Fibroblast of gingiva (primary cell): ENCODE results near the gene LPP.
A peak's percentile ranks its signal among the peaks of the same experiment; 100 is the strongest.

Source experiments
- DNase-seq: peaks from one replicate; pipeline ENCODE4 v3.0.0-alpha.2; 2011; ENCODE audit warnings: low read depth

Gene LPP

GRCh38 chr3:188331166-188331565 is 177.2 kb downstream of the LPP start:
- DNase-seq, result no peak

- DNase-seq, result no peak
These were observed 178.1 kb downstream of the LPP start for GRCh38 chr3:188332085-188332484.

- no peak for DNase-seq
These were observed 181.7 kb downstream of the LPP start for GRCh38 chr3:188335656-188336055.

GRCh38 chr3:188336178-188336577 is 182.2 kb downstream of the LPP start:
- DNase-seq, result no peak

- DNase-seq, result no peak
These were observed 183.3 kb downstream of the LPP start for GRCh38 chr3:188337232-188337631.

GRCh38 chr3:188338086-188338485 is 184.1 kb downstream of the LPP start:
- no peak for DNase-seq

GRCh38 chr3:188339410-188340295 is 185.7 kb downstream of the LPP start:
- DNase-seq, result no peak

- no peak for DNase-seq
These were observed 187.5 kb downstream of the LPP start for GRCh38 chr3:188341501-188341900.

GRCh38 chr3:188342991-188343732 is 189.2 kb downstream of the LPP start:
- DNase-seq, result no peak

- no peak for DNase-seq
These were observed 189.9 kb downstream of the LPP start for GRCh38 chr3:188343894-188344293.

GRCh38 chr3:188345223-188345622 is 191.3 kb downstream of the LPP start:
- DNase-seq, result no peak

GRCh38 chr3:188348435-188349244 is 194.7 kb downstream of the LPP start:
- peak; percentile 89 for DNase-seq

- no peak for DNase-seq
These were observed 195.5 kb downstream of the LPP start for GRCh38 chr3:188349351-188349901.

GRCh38 chr3:188349933-188350332 is 196.0 kb downstream of the LPP start:
- DNase-seq, result no peak

- DNase-seq, result no peak
These were observed 197.0 kb downstream of the LPP start for GRCh38 chr3:188350961-188351360.

- DNase-seq, result no peak
These were observed 197.7 kb downstream of the LPP start for GRCh38 chr3:188351648-188352047.

- no peak for DNase-seq
These were observed 198.4 kb downstream of the LPP start for GRCh38 chr3:188352196-188352927.

GRCh38 chr3:188353426-188353825 is 199.5 kb downstream of the LPP start:
- DNase-seq, result no peak

- no peak for DNase-seq
These were observed 205.0 kb downstream of the LPP start for GRCh38 chr3:188358787-188359493.

GRCh38 chr3:188360364-188360881 is 206.5 kb downstream of the LPP start:
- DNase-seq, result no peak

GRCh38 chr3:188361888-188362287 is 207.9 kb downstream of the LPP start:
- DNase-seq, result no peak
